Fibroblast of upper back skin (primary cell): ENCODE measurements around the gene GRHL1.

Experiments used
- DNase-seq: peaks from one replicate; pipeline ENCODE4 v3.0.0-alpha.2; 2013

GRHL1 gene

DNA sequence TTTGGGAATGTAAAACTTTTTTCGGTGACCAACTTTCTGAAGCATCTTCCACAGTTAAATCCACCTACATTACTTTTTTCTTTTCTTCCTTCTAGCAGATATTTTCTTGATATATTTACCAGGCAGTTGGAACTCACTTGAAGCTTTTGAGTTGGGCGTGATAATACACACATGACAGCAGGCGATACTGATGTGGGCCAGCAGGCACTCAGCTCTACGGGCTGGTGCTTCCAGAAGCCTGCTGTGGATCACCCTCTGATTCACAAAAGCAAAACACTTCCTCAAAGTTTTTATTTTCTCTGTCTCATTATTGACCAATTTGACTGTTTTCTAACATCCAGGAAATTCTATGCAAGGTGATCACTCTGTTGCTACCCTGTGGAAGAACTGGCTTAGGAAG lies 22.9 kb downstream of the GRHL1 start:
- no peak for DNase-seq

GRCh38 chr2:9975328-9975727 lies 23.8 kb downstream of the GRHL1 start:
- DNase-seq: no peak

- peak; percentile 96 for DNase-seq
Observed at GRCh38 chr2:9975805-9976447, 24.4 kb downstream of the GRHL1 start.

GRCh38 chr2:9979977-9980376 lies 28.5 kb downstream of the GRHL1 start:
- no peak for DNase-seq

DNA sequence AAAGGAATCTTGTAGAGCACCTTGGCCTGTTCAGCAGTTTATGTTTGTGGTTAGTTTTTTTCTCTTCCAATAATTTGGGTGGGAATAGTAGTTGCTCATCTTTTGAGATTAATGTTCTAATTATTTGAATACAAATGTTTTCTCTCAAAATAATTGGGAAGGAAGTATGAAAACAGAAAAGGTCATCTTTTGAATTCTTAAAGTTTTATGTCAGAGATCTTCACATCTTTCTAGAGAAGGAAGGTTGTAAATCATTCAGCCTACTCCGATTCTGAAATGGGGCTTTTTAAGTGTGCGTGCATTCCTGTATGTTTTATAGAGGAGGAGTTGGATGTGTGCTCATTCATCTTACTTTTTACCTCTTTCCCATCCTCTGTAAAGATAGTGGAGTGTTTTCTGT lies 29.0 kb downstream of the GRHL1 start:
- peak; percentile 40 for DNase-seq

DNA sequence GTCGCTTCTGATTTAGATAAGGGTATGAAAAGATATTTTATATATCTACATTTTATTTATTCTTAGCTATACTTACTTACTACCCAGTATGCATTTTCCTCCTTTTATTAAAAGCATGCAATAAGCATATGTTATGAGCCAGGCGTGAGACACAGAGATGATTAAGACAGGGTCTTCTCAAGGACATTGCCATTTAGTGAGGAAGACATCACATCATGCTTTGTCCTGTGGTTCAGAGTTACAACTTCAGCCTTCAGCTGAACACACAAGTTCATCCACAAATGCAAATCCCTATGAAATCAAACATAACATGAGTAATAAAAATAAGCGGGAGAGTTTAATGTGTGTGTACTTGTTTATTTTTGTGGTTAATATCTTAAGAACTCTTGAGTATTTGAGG lies 30.2 kb downstream of the GRHL1 start:
- no peak for DNase-seq

DNA sequence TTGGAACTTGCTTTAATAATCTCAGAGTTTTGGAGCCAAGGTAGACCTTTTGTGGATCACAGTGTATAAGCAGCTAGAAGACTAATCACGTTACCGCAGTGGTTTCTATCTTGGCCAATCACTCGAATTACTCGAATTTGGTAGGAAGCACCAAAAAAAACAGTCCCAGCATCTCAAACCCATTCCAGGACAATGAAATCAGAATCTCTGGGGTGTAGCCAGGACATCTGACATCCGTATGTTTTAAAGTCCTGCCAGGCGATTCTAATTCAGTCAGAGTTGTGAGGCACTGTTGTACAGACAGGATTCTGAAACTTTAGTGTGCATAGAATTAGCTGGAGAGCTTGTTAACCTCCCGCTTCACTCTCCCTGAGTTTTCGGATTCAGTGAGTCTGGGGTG lies 30.8 kb downstream of the GRHL1 start:
- DNase-seq: peak; percentile 93

DNA sequence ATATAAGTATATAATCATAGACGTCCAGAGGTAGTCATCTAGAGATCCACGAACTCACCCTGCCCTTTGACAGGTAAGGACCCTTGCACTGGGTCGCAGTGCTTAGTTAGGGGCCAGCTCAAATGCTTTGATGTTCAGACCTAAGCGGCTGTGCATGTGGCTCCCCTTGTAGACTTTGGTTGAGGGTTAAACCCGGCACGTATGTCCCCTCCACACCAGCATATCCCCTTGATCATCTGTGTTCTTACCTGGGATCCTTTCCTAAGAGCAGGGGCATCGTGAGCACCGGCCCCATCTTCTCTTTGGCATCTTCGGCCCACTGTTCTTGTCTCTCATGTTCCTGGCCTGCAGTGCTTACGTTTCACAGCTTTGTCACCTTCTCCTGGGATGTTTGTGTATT lies 31.4 kb downstream of the GRHL1 start:
- no peak for DNase-seq

DNA sequence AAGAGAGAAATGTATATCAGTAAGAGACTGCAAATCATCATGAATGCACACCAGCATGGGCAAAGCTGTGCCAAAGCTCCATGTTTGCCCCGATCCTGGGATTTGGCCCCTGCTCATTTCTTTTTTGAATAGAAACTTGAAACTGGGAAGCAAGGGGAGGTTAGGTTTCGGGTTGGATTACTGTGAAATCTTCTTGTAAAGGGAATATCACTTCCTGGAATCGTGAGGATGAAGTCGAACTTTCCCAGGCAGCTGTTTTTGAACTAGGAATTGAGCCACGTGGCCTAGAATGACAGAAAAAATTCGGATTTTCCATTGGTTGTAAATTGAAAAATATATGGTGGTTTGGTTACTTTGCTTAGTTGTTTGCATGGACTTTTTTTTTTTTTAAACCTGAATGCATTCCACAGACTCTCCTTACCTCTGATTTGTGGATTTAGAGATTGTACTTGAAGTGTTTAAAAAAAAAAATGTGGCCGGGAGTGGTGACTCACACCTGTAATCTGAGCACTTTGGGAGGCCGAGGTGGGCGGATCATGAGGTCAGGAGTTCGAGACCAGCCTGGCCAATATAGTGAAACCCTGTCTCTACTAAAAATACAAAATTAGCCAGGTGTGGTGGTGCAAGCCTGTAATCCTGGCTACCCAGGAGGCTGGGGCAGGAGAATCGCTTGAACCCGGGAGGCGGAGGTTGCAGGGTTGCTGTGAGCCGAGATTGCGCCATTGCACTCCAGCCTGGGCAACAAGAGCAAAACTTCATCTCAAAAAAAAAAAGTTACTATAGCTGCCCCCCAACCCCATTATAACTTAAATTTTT lies 32.1 kb downstream of the GRHL1 start:
- DNase-seq: peak; percentile 45

GRCh38 chr2:9984217-9984739 lies 32.8 kb downstream of the GRHL1 start:
- DNase-seq: peak; percentile 46

GRCh38 chr2:9984871-9985480 lies 33.5 kb downstream of the GRHL1 start:
- peak; percentile 71 for DNase-seq

DNA sequence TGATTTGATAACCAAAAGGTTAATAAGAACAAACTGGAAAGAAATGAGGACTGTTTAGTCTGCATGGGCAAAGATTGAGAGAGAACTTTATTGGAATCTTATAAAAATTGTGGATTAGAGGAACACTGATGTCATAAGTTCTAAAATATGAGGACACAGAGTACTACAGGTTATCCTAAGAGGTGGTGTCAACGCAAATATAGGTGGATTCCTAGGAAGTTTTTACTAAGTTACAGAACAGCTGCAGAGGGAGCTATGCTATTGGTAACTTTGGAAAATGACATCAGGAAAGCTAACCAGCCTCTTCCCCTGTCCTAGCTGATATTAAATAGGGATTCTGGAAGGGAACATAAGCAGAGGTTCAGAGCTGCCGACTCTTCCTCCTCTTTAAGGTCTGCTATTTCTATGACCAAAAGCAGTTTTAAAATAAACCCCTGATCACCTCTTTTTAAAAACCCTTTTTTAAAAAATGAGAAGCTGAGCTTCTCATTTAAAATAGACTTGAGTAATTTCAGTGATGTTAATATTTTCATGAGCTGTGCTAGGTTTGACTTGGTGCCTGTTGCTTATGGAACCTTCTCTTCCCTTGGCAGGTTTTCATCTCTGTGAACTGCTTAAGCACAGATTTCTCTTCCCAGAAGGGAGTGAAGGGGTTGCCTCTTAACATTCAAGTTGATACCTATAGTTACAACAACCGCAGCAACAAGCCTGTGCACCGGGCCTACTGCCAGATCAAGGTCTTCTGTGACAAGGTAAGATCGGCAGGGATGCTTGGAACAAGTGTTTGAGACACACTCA lies 34.2 kb downstream of the GRHL1 start:
- no peak for DNase-seq

- no peak for DNase-seq
Observed at GRCh38 chr2:9988320-9988719, 36.8 kb downstream of the GRHL1 start.

GRCh38 chr2:9990736-9991135 lies 39.2 kb downstream of the GRHL1 start:
- no peak for DNase-seq

- DNase-seq: no peak
Observed at GRCh38 chr2:9991221-9991620, 39.7 kb downstream of the GRHL1 start.

GRCh38 chr2:9991829-9992273 lies 40.4 kb downstream of the GRHL1 start:
- no peak for DNase-seq

GRCh38 chr2:9992427-9993187 lies 41.1 kb downstream of the GRHL1 start:
- no peak for DNase-seq

GRCh38 chr2:9993488-9994165 lies 42.1 kb downstream of the GRHL1 start:
- no peak for DNase-seq

- DNase-seq: no peak
Observed at GRCh38 chr2:9994462-9994861, 43.0 kb downstream of the GRHL1 start.

DNA sequence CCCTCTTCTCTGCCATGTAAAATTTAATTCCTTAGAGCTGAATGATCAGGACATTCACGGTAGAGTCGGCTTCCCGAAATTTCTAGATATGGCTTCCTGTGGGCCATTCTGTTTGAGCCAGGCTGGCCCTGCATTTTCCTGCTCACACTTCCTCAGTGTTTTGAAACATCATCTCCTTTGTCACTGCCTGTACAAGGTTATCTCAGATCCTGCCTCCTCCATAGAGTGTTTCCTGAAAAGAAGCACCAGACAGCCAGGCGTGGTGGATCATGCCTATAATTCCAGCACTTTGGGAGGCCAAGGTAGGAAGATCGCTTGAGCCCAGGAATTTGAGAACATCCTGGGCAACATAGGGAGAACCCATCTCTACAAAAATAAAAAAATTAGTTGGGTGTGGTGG lies 43.6 kb downstream of the GRHL1 start:
- no peak for DNase-seq

GRCh38 chr2:9996321-9996720 lies 44.8 kb downstream of the GRHL1 start:
- DNase-seq: no peak

- DNase-seq: no peak
Observed at GRCh38 chr2:9997936-9998335, 46.4 kb downstream of the GRHL1 start.
